HG02870 (cell line): ENCODE measurements around the gene KRTAP10-9.
"Not testable (repeated sequence)": the region's sequence is repeated elsewhere in the genome, so short reads cannot be mapped to it uniquely, and the experiment has no call there.

ENCODE experiments used
- ATAC-seq: cut with Tn5 transposase; IDR thresholded peaks from one replicate; pipeline ENCODE4 v1.9.1; 2021; ENCODE audit warnings: mild to moderate bottlenecking, moderate library complexity; ENCODE audit not compliant: unreplicated experiment

The KRTAP10-9 gene

GRCh38 chr21:44614161-44614631 lies 12.7 kb upstream of the KRTAP10-9 start:
- ATAC-seq: no peak

DNA sequence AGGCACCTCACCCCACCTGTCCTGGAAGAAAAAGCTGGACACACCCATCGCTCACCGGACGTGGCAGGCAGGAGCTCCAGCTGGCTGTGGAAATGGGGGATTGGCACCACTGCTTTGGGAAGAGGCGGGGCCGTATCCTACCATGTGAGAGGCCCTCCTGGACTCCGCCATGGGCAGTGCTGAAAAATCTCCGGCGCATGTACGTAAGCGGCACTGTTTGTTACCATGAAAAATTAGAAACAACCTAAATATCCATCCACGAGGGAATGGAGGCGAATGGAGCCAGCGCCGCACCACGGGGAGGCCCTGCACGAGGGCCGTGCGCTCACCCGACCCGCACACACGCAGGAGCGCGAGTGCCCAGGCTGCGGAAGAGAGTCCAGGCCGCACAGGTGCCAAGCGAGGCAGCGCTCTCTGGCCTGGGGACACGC lies 11.9 kb upstream of the KRTAP10-9 start:
- no peak for ATAC-seq

DNA sequence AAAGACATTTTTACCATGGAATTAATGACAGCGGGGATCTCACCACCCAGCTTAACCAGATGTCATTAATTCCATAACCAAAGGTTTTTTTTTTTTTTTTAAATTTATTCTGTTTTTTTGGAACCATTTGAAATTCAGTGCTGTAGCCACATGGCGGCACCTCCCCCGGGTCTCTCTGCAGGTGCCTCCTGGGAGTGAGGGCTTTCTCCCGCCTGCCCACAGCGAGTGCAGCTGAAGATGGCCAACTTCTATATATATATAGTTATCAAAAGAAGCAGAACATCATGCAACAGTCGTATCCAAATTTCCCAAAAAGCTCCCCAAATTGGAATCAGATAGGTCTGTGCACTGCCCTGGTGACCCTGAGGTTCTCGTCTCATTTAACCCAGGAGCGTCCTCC lies 11.4 kb upstream of the KRTAP10-9 start:
- ATAC-seq: no peak

DNA sequence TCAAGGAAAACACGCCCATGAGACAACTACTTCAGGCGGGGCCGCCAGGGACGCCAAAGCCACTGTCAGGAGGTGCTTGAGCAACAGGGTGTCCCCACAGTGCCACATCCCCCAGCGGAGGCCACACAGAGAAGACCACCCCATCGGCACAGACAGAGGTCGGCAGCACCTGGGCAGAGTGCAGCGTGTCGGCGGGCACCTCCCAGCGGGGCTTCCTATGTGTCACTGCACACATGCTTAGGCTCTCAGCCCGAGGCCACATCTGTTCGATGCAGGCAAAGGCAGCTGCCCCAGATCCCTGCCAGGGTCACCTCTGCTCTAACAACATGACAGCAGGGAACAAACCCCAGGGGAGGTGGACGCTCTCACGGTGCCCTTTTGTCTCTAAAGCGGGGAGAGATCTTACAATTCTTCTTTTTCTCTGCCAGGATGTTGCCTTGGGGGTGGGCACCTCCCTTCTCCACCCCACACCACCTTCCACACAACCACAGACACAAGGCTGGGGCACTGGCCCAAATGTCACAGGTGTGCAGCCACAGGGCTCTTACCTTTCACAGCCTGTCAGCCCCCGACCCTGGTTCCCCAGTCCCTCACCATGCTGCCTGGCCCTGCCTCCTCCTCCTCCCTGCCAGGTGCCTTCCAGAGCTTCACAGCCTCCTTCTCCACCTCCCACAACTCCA lies 10.8 kb upstream of the KRTAP10-9 start:
- ATAC-seq: no peak

GRCh38 chr21:44616591-44616926 lies 10.3 kb upstream of the KRTAP10-9 start:
- no peak for ATAC-seq

DNA sequence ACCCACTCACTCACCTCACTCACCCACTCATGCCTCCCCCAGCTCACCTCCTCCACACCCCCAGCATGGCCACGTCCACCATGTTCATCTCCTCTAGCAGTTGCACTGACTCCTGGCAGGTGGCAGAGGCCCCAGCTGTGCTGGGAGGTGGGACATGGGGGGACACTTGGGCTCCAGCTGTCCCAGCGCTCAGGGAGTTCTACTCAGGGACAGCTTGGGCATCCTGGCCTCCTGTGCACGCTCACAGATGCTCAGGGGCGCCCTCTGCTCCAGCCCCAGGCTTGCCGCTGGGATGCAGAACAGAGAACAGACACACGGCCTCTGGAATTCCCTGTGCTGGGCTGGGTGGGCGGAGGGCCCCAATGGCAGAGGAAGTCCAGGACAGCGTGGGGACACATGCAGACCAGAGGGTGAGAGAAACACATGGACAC lies 9.8 kb upstream of the KRTAP10-9 start:
- ATAC-seq: no peak

DNA sequence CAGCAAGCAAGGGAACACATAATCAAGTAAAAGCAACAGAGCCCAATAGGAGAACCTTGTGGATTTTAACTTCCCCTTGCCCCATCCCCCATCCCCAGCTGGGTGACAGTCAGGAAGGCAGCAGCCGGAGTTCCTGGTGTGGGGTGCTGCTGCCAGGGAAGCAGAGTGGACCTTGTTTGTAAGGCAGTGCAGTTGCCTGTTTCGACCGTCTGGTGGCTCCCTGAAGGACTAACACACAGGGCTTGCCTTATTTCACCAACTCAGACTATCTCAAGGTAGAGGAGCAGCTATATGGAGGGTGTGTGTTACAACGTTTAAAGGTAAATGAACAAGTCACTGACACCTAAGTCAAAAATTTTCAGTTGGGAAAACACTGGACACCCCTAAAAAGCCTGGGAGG lies 8.4 kb upstream of the KRTAP10-9 start:
- ATAC-seq: no peak

DNA sequence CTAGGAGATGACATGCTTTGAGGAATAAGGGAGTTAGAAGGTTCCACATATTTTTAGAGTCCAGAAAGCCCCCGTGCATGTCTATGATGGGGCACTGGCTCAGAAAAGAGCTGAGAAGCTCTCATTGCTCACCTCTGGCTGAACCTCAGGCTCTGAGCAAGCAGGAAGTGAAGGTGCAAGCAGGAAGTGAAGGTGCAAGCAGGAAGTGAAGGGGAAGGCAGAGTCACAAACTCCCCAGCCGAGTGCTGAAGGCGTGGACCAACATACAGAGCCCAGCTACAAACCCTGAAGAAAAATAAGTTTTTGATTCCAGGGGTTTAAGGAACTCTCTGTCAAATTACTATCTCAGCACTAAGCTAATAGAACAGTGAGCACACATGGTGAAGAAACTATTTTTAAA lies 8.0 kb upstream of the KRTAP10-9 start:
- no peak for ATAC-seq

- ATAC-seq: no peak
Measured at GRCh38 chr21:44619886-44620285, 7.0 kb upstream of the KRTAP10-9 start.

GRCh38 chr21:44623575-44623974 lies 3.3 kb upstream of the KRTAP10-9 start:
- ATAC-seq: no peak

DNA sequence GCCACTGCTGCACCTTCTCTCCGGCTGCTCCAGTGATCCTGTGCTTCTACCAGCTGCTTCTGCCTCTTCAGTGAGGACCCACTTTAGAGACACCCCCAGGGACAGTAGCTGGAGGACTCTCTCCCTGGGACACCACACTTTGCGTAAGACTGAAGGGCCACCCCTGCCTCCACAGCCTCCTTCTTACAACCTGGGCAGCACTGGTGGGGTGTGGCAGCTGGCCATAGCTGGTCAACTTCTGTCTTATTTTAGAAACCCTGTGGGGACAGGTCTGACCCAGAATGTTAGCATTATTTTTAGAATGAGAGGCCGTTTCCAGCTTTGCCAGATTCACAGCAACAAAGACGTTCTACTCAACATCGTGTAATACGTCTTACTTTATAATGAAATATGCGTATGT lies 1.1 kb upstream of the KRTAP10-9 start:
- ATAC-seq: no peak

GRCh38 chr21:44626262-44626661 lies 631 bp upstream of the KRTAP10-9 start:
- ATAC-seq: no peak

DNA sequence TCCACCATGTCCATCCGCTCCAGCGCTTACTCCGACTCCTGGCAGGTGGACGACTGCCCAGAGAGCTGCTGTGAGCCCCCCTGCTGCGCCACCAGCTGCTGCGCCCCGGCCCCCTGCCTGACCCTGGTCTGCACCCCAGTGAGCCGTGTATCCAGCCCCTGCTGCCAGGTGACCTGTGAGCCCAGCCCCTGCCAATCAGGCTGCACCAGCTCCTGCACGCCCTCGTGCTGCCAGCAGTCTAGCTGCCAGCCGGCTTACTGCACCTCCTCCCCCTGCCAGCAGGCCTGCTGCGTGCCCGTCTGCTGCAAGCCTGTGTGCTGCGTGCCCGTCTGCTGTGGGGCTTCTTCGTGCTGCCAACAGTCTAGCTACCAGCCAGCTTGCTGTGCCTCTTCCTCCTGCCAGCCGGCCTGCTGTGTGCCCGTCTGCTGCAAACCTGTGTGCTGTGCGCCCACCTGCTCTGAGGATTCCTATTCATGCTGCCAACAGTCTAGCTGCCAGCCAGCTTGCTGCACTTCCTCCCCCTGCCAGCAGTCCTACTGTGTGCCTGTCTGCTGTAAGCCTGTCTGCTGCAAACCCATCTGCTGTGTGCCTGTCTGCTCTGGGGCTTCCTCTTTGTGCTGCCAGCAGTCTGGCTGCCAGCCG lies 409 bp downstream of the KRTAP10-9 start:
- ATAC-seq: not testable (repeated sequence)

GRCh38 chr21:44627831-44628233 lies 939 bp downstream of the KRTAP10-9 start:
- not testable (repeated sequence) for ATAC-seq

- no peak for ATAC-seq
Measured at GRCh38 chr21:44628707-44629391, 2.0 kb downstream of the KRTAP10-9 start.

DNA sequence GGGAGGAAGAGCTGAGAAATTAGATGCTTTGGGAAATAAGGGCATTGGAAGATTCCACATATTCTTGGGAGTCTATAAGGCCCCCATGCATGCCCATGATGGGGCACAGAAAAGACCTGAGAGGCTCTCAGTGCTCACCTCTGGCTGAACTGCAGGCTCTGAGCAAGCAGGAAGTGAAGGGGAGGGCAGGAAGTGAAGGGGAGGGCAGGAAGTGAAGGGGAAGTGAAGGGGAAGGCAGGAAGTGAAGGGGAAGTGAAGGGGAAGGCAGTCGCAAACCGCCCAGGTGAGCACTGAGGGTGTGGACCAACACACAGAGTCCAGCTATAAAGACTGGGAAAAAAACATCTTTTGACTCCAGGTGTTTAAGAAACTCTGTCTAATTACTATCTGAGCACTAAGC lies 3.5 kb downstream of the KRTAP10-9 start:
- no peak for ATAC-seq

DNA sequence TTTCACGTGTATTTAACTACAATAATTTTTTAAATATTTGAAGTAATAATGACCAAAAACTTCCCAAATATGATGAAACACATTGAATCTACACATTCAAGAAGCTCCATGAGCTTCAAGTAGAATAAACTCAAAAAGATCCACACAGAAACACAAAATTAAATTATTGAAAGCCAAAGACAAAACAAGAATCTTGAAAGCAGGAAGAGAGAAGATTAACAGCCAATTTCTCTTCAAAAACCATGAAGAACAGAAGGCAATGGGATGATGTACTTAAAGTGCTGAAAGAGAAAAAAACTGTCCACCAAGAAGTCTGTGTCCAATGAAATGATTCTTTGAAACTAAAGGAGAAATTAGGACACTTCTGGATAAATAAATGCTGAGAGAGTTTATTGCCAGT lies 5.2 kb downstream of the KRTAP10-9 start:
- no peak for ATAC-seq

GRCh38 chr21:44636209-44637017 lies 9.5 kb downstream of the KRTAP10-9 start:
- no peak for ATAC-seq

- no peak for ATAC-seq
Measured at GRCh38 chr21:44637018-44637850, 10.3 kb downstream of the KRTAP10-9 start, which contains the start of gene KRTAP10-10. KRTAP10-10 (plus strand) TSS chr21:44637356; CDS start chr21:44637418, 62 bp downstream.

DNA sequence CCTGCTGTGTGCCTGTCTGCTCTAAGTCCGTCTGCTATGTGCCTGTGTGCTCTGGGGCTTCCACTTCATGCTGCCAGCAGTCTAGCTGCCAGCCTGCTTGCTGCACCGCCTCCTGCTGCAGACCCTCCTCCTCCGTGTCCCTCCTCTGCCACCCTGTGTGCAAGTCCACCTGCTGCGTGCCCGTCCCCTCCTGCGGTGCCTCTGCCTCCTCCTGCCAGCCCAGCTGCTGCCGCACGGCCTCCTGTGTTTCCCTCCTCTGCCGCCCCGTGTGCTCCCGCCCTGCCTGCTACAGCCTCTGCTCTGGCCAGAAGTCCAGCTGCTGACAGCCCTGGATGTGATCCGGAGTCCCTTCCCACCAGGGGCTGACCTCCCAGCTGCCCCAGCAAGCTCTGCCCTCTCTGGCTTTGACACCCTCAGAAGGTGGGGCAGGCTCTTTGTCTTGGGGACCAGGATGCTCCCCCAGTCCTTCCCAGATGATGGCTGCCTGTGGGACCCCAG lies 11.0 kb downstream of the KRTAP10-9 start:
- not testable (repeated sequence) for ATAC-seq
